ENCODE results near the gene BACH1.

GRCh38 chr21:29349702-29350101, 51.0 kb downstream of the BACH1 start:
- TF ChIP-seq CTCF (IDR thresholded peaks at IDR 0.05; ENCODE audit: insufficient read depth, low read depth, low read length) (no peak), EZH2 (IDR thresholded peaks at IDR 0.05; ENCODE audit: insufficient read depth, low read length) (no peak)

Data from astrocyte (in vitro differentiated cells and primary cell).